Measurements from ENCODE around the gene MEOX1. TPM values are rescaled to one million over a fixed set of nuclear protein-coding genes. Genes with fewer than 3 reads are reported as not detected.

MEOX1 gene
- total RNA-seq, 1 experiment from 2014 or later, result not detected

DNA sequence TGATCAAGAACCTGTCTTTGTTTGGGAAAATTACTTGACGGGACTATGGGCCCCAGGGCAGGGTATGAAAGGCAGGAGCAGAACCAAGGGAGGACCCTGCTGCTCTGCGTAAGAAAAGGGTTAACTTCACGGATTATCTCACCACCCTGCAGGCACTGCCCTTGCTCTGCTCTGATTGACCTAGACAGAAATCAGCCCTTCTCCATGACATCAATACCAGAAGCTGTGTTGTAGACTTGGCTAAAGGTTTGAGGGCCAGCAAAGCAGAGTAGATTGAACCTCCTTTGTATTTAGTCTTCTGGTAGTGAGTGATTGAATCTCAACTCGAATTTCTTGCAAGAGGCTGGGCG lies 62.7 kb downstream of the MEOX1 start:
- Mint-ChIP-seq H3K27me3 (ENCODE audit: low read depth) (no peaks in the 10 kb centered on the region; the same call in none of the 2 replicates), H3K36me3 (ENCODE audit: insufficient read depth in 1 of 3, low read depth in 3 of 3) (no peaks in the 10 kb centered on the region; a peak in 2 of 7 replicates), H3K9me3 (peaks cover 0 to 2% of the 10 kb centered on the region in 2 experiments; a peak in 1 of 5 replicates), H3K4me1 (peaks cover 8 to 18% of the 10 kb centered on the region in 2 experiments), H3K27ac (no peak overlapping the region; a peak in 1 of 7 replicates), H3K4me3 (no peak overlapping the region)
- no peak overlapping the region for H2BK15ac ChIP-seq (ENCODE audit: low read depth, low read length)
- H3K56ac ChIP-seq (ENCODE audit: insufficient read length, low read depth, low read length), result no peak overlapping the region
- H4K8ac ChIP-seq (replicated peaks; ENCODE audit: insufficient read length, low read depth, low read length), result no peak overlapping the region
- no peaks in the 10 kb centered on the region for H3K4me1 ChIP-seq (ENCODE audit: insufficient read depth, low read length)
- H2BK120ac ChIP-seq (ENCODE audit: low read depth, low read length, poor library complexity, severe bottlenecking), result no peak overlapping the region
- H3K9me3 ChIP-seq (ENCODE audit: control insufficient read depth, low read depth, low read length), result no peaks in the 10 kb centered on the region
- H2AFZ ChIP-seq (ENCODE audit: low read length), result no peak overlapping the region
- H2BK20ac ChIP-seq (ENCODE audit: low read depth, low read length, poor library complexity, severe bottlenecking), result no peak overlapping the region
- H3K27me3 ChIP-seq (ENCODE audit: insufficient read depth, low read length), result no peaks in the 10 kb centered on the region
- no peak overlapping the region for H4K91ac ChIP-seq (ENCODE audit: insufficient read length, low read depth, low read length)
- no peak overlapping the region for H3K4me2 ChIP-seq (ENCODE audit: insufficient read depth, insufficient read length, low read length)
- no peak overlapping the region for H4K5ac ChIP-seq (ENCODE audit: insufficient read length, low read depth, low read length)
- no peaks in the 10 kb centered on the region for H3K23me2 ChIP-seq (ENCODE audit: insufficient read length, low read depth, low read length, poor library complexity, severe bottlenecking)
- no peak overlapping the region for H2BK12ac ChIP-seq (ENCODE audit: insufficient read length, low read depth, low read length)
- H3K79me1 ChIP-seq (ENCODE audit: insufficient read depth, low read depth, low read length, poor library complexity, severe bottlenecking), result no peaks in the 10 kb centered on the region
- no peak overlapping the region for H3K4ac ChIP-seq (ENCODE audit: low read depth, low read length)
- no peak overlapping the region for H3K27ac ChIP-seq (ENCODE audit: insufficient read length, low read depth, low read length)
- no peaks in the 10 kb centered on the region for H4K20me1 ChIP-seq (ENCODE audit: control insufficient read depth, insufficient read depth, insufficient read length)
- H2AK5ac ChIP-seq (ENCODE audit: insufficient read length, low read length), result no peak overlapping the region
- no peak overlapping the region for H2BK5ac ChIP-seq (ENCODE audit: insufficient read length, low read length)
- no CpG with 5 or more reads among the region's 5 CpGs for WGBS (ENCODE audit: extremely low coverage, insufficient read length, low lambda C conversion rate)
- H3K23ac ChIP-seq (ENCODE audit: insufficient read length, low read depth, low read length), result no peak overlapping the region
- TF ChIP-seq, protein P1, sequence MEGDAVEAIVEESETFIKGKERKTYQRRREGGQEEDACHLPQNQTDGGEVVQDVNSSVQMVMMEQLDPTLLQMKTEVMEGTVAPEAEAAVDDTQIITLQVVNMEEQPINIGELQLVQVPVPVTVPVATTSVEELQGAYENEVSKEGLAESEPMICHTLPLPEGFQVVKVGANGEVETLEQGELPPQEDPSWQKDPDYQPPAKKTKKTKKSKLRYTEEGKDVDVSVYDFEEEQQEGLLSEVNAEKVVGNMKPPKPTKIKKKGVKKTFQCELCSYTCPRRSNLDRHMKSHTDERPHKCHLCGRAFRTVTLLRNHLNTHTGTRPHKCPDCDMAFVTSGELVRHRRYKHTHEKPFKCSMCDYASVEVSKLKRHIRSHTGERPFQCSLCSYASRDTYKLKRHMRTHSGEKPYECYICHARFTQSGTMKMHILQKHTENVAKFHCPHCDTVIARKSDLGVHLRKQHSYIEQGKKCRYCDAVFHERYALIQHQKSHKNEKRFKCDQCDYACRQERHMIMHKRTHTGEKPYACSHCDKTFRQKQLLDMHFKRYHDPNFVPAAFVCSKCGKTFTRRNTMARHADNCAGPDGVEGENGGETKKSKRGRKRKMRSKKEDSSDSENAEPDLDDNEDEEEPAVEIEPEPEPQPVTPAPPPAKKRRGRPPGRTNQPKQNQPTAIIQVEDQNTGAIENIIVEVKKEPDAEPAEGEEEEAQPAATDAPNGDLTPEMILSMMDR (conservative IDR thresholded peaks at IDR 0.05), result no peak
- H3K9ac ChIP-seq (ENCODE audit: extremely low read depth, insufficient read length, low read length), result no peak overlapping the region
- H3K18ac ChIP-seq (ENCODE audit: insufficient read length, low read depth, low read length), result no peak overlapping the region
- no peak overlapping the region for H3K14ac ChIP-seq (ENCODE audit: insufficient read depth, low read length)
- no peak overlapping the region for H3T11ph ChIP-seq (ENCODE audit: low read length)
- no peaks in the 10 kb centered on the region for H3K79me2 ChIP-seq (ENCODE audit: insufficient read depth, low read length)
- no peak for DNase-seq
